Sigmoid colon (tissue), 4 donors: ENCODE results near the gene PROSER3.

Source experiments
- CTCF ChIP-seq, 4 experiments: fragments of 450-650 bp in 3 of 4; fragments of 200-600 bp in 1 of 4; IDR thresholded peaks; one replicate each; pipeline ENCODE4 v1.5.1; 2016 to 2019; ENCODE audit warnings: antibody characterized with exemption in 4 of 4, mild to moderate bottlenecking in 3 of 4, moderate library complexity in 2 of 4
- POLR2AphosphoS5 ChIP-seq, 4 donors: sonication (generic); formaldehyde crosslinking; IDR thresholded peaks; one replicate each; pipeline ENCODE4 v1.6.1; 2017; ENCODE audit warnings: antibody characterized with exemption in 4 of 4

- TF ChIP-seq CTCF (IDR thresholded peaks at IDR 0.05) (no peak), POLR2AphosphoS5 (IDR thresholded peaks at IDR 0.05) (peak; percentile 73 to 94 (median 86))
Observed at GRCh38 chr19:35757231-35757748, 686 bp upstream of the PROSER3 start.
